ENCODE measurements around the gene EIF4E3.

Gene EIF4E3

DNA sequence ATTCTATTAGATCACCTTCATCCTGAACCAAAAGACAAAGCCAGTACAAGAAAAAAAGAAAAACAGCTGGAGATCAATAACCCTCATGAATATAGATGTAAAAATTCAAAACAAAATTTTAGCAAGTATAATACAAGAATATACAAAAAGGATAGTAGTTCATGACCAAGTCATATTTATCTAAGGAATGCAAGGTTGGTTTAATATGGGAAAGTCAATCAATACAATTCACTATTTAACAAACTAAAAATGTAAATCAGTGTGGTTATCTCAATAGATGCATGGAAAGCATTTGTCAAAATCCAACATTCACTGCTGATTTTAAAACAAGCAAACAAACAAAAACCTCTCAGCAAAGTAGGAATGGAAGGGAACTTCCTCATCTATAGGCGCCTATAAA, 17.4 kb upstream of the EIF4E3 start:
- no peak for DNase-seq (ENCODE audit: low read depth)
- TF ChIP-seq, protein P1, sequence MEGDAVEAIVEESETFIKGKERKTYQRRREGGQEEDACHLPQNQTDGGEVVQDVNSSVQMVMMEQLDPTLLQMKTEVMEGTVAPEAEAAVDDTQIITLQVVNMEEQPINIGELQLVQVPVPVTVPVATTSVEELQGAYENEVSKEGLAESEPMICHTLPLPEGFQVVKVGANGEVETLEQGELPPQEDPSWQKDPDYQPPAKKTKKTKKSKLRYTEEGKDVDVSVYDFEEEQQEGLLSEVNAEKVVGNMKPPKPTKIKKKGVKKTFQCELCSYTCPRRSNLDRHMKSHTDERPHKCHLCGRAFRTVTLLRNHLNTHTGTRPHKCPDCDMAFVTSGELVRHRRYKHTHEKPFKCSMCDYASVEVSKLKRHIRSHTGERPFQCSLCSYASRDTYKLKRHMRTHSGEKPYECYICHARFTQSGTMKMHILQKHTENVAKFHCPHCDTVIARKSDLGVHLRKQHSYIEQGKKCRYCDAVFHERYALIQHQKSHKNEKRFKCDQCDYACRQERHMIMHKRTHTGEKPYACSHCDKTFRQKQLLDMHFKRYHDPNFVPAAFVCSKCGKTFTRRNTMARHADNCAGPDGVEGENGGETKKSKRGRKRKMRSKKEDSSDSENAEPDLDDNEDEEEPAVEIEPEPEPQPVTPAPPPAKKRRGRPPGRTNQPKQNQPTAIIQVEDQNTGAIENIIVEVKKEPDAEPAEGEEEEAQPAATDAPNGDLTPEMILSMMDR (conservative IDR thresholded peaks at IDR 0.05; ENCODE audit: control insufficient read depth, insufficient read depth, low read depth, low read length) = no peak
- no peak overlapping the region for H3K4me3 ChIP-seq (ENCODE audit: control insufficient read depth, low read depth, low read length)

DNA sequence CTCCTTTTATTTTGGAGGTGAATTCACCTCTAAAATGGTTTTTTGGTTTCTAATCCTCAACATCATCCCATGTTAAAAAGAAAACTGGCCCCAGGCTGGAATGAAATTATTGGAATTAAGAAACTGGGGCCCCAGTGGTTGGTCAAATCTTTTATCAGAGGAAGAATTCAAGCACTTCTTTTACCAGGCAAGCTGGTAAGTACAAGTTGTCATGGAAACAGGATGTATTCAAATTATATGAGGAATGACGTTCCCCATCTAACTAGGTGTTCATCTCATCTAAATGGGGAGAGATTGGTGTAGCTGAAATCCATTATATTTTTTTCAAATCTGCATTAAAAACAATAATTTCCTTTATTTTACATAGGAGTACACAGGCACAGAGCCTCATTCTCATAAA, 9.7 kb upstream of the EIF4E3 start:
- DNase-seq (ENCODE audit: low read depth) = no peak
- H3K4me3 ChIP-seq (ENCODE audit: control insufficient read depth, low read depth, low read length) = no peak overlapping the region
- TF ChIP-seq, protein P1 (conservative IDR thresholded peaks at IDR 0.05; ENCODE audit: control insufficient read depth, insufficient read depth, low read depth, low read length) = no peak

- DNase-seq (ENCODE audit: low read depth) = no peak
- no peak overlapping the region for H3K4me3 ChIP-seq (ENCODE audit: control insufficient read depth, low read depth, low read length)
- TF ChIP-seq, protein P1 (conservative IDR thresholded peaks at IDR 0.05; ENCODE audit: control insufficient read depth, insufficient read depth, low read depth, low read length) = no peak
Observed at GRCh38 chr3:71733319-71733718, 8.1 kb upstream of the EIF4E3 start.

GRCh38 chr3:71732637-71733036, 7.4 kb upstream of the EIF4E3 start:
- TF ChIP-seq, protein P1 (conservative IDR thresholded peaks at IDR 0.05; ENCODE audit: control insufficient read depth, insufficient read depth, low read depth, low read length) = no peak
- no peak overlapping the region for H3K4me3 ChIP-seq (ENCODE audit: control insufficient read depth, low read depth, low read length)
- DNase-seq (ENCODE audit: low read depth) = no peak

DNA sequence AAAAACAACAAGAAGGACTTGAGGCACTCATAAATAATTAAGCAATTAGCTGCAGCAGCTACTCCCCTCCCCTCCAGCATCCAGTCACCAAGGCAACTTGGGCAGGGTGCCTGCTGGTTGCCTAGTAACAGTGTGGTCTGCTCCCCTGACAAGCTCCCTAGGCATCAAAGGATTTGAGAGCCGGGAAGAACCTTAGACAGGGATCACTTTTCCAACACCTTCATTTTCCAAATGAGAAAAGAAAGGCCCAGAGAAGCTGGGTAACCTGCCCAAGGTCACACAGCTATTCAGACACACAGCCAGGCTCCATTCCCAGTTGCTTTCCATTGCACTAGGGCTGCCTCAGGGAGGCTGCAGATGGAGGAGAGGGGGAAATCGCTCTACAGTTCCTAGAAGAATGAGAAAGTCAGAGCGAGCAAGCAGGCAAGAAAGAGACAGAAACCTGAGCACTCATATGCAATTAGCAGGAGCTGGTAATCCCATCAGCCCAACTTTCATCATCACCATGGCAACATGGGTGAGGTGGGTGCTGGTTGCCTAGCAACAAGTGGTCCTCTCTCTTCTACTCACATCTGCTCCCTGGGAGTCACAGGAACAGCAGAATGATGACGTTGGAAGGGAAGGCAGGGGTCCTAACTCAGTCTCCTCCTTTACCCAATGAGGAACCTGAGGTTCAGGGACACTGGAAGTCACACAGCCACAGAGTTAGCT, 3.6 kb upstream of the EIF4E3 start:
- TF ChIP-seq, protein P1 (conservative IDR thresholded peaks at IDR 0.05; ENCODE audit: control insufficient read depth, insufficient read depth, low read depth, low read length) = no peak
- H3K4me3 ChIP-seq (ENCODE audit: control insufficient read depth, low read depth, low read length) = no peak overlapping the region
- DNase-seq (ENCODE audit: low read depth) = no peak

GRCh38 chr3:71726146-71726545, 944 bp upstream of the EIF4E3 start:
- H3K4me3 ChIP-seq (ENCODE audit: control insufficient read depth, low read depth, low read length) = no peak overlapping the region
- TF ChIP-seq, protein P1 (conservative IDR thresholded peaks at IDR 0.05; ENCODE audit: control insufficient read depth, insufficient read depth, low read depth, low read length) = no peak
- no peak for DNase-seq (ENCODE audit: low read depth)
